ENCODE results near the gene RPL27A.

The RPL27A gene

DNA sequence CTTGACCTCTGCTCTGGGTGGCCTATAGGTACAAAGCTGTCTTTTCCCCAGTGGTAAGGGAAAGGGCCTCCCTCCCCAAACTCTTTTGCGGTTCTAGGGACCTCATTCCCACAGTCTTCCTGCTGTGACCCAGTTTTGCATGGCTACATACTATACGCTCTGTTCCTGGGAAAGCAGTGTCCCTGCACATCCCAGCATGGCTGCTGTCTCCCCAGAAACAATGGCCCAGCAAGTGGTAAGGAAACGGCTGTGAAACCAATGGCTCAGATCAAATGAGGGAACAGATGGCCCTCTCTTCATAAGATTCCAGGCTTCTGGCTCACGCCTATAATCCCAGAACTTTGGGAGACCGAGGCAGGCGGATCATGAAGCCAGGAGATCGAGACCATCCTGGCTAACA lies 41.1 kb downstream of the RPL27A start:
- Histone ChIP-seq H4K20me1 (ENCODE audit: control insufficient read depth, insufficient read depth, low read depth, low read length) (no peaks in the 10 kb centered on the region), H3K4me3 (ENCODE audit: low read length) (no peak overlapping the region), H3K27ac (ENCODE audit: low read depth, low read length) (no peak overlapping the region), H3K4me1 (ENCODE audit: control insufficient read depth, low read length) (no peaks in the 10 kb centered on the region), H3K36me3 (ENCODE audit: control insufficient read depth, low read length) (no peaks in the 10 kb centered on the region), H3K79me2 (ENCODE audit: control insufficient read depth, low read length) (no peaks in the 10 kb centered on the region), H3K9me3 (ENCODE audit: control insufficient read depth, insufficient read depth, low read length) (no peaks in the 10 kb centered on the region), H3K9me2 (replicated peaks; ENCODE audit: control insufficient read depth, low read length) (no peaks in the 10 kb centered on the region), H3K4me2 (ENCODE audit: low read length) (no peak overlapping the region), H3K27me3 (ENCODE audit: control insufficient read depth, low read length) (peaks cover 13% of the 10 kb centered on the region), H3F3A (ENCODE audit: control insufficient read depth, insufficient read depth) (no peaks in the 10 kb centered on the region)
- TF ChIP-seq, protein P1, sequence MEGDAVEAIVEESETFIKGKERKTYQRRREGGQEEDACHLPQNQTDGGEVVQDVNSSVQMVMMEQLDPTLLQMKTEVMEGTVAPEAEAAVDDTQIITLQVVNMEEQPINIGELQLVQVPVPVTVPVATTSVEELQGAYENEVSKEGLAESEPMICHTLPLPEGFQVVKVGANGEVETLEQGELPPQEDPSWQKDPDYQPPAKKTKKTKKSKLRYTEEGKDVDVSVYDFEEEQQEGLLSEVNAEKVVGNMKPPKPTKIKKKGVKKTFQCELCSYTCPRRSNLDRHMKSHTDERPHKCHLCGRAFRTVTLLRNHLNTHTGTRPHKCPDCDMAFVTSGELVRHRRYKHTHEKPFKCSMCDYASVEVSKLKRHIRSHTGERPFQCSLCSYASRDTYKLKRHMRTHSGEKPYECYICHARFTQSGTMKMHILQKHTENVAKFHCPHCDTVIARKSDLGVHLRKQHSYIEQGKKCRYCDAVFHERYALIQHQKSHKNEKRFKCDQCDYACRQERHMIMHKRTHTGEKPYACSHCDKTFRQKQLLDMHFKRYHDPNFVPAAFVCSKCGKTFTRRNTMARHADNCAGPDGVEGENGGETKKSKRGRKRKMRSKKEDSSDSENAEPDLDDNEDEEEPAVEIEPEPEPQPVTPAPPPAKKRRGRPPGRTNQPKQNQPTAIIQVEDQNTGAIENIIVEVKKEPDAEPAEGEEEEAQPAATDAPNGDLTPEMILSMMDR (IDR thresholded peaks at IDR 0.05; ENCODE audit: low read depth, low read length, poor library complexity, severe bottlenecking): no peak
- TF ChIP-seq EZH2phosphoT487 (IDR thresholded peaks at IDR 0.05; ENCODE audit: borderline replicate concordance, low read length): no peak

DNA sequence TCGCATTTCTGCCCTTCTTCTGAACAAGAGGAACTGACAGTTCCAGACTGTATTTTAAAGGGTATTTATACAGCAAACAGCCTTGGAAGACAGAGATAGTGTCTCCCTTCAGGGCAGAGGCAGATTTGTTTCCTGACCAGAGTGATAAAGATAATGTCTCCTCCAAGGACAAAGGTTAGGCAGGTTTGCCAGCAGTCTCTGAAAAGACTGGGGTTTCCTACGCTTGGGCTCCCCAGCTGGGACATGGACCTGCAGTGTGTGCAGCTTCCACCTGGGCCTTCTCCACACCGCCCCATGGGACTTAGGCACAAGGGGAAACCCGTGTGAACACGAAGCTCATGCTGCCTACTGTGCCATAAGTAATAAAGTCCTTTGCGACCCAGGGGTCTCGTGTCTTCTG lies 42.1 kb downstream of the RPL27A start:
- no peak for TF ChIP-seq EZH2phosphoT487 (IDR thresholded peaks at IDR 0.05; ENCODE audit: borderline replicate concordance, low read length)
- TF ChIP-seq, protein P1 (IDR thresholded peaks at IDR 0.05; ENCODE audit: low read depth, low read length, poor library complexity, severe bottlenecking): no peak
- peaks cover 7% of the 10 kb centered on the region for H3K27me3 ChIP-seq (ENCODE audit: control insufficient read depth, low read length)
- H3K79me2 ChIP-seq (ENCODE audit: control insufficient read depth, low read length): no peaks in the 10 kb centered on the region
- no peak overlapping the region for H3K4me3 ChIP-seq (ENCODE audit: low read length)
- no peaks in the 10 kb centered on the region for H4K20me1 ChIP-seq (ENCODE audit: control insufficient read depth, insufficient read depth, low read depth, low read length)
- no peaks in the 10 kb centered on the region for H3K9me2 ChIP-seq (replicated peaks; ENCODE audit: control insufficient read depth, low read length)
- no peak overlapping the region for H3K27ac ChIP-seq (ENCODE audit: low read depth, low read length)
- H3F3A ChIP-seq (ENCODE audit: control insufficient read depth, insufficient read depth): no peaks in the 10 kb centered on the region
- no peaks in the 10 kb centered on the region for H3K4me1 ChIP-seq (ENCODE audit: control insufficient read depth, low read length)
- no peak overlapping the region for H3K4me2 ChIP-seq (ENCODE audit: low read length)
- H3K36me3 ChIP-seq (ENCODE audit: control insufficient read depth, low read length): no peaks in the 10 kb centered on the region
- no peaks in the 10 kb centered on the region for H3K9me3 ChIP-seq (ENCODE audit: control insufficient read depth, insufficient read depth, low read length)

DNA sequence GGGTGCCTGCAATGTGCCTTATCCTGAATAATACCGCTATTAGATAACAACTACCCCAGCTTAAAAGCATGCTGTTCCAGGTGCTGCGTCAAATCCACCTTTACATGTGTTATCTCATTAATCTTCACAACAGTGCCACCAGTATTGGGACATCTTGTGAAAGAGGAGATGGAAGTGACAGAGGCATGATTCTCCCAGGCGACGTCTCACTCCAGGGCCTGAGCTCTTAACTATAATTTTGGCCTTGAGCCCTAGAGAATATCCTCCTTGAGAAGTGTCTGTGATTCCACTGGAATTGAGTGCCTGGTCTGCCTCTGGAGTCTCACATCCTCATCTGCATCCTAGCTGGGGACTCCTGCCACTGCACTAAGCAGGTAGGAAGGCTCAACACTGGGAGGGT lies 43.8 kb downstream of the RPL27A start:
- TF ChIP-seq, protein P1 (IDR thresholded peaks at IDR 0.05; ENCODE audit: low read depth, low read length, poor library complexity, severe bottlenecking): no peak
- no peak for TF ChIP-seq EZH2phosphoT487 (IDR thresholded peaks at IDR 0.05; ENCODE audit: borderline replicate concordance, low read length)
- no peaks in the 10 kb centered on the region for H3K9me2 ChIP-seq (replicated peaks; ENCODE audit: control insufficient read depth, low read length)
- H3K4me2 ChIP-seq (ENCODE audit: low read length): no peak overlapping the region
- H3F3A ChIP-seq (ENCODE audit: control insufficient read depth, insufficient read depth): no peaks in the 10 kb centered on the region
- no peaks in the 10 kb centered on the region for H3K9me3 ChIP-seq (ENCODE audit: control insufficient read depth, insufficient read depth, low read length)
- H4K20me1 ChIP-seq (ENCODE audit: control insufficient read depth, insufficient read depth, low read depth, low read length): no peaks in the 10 kb centered on the region
- no peaks in the 10 kb centered on the region for H3K36me3 ChIP-seq (ENCODE audit: control insufficient read depth, low read length)
- H3K4me3 ChIP-seq (ENCODE audit: low read length): no peak overlapping the region
- H3K27ac ChIP-seq (ENCODE audit: low read depth, low read length): no peak overlapping the region
- H3K27me3 ChIP-seq (ENCODE audit: control insufficient read depth, low read length): peaks cover 2% of the 10 kb centered on the region
- peaks cover 2% of the 10 kb centered on the region for H3K4me1 ChIP-seq (ENCODE audit: control insufficient read depth, low read length)
- H3K79me2 ChIP-seq (ENCODE audit: control insufficient read depth, low read length): no peaks in the 10 kb centered on the region

DNA sequence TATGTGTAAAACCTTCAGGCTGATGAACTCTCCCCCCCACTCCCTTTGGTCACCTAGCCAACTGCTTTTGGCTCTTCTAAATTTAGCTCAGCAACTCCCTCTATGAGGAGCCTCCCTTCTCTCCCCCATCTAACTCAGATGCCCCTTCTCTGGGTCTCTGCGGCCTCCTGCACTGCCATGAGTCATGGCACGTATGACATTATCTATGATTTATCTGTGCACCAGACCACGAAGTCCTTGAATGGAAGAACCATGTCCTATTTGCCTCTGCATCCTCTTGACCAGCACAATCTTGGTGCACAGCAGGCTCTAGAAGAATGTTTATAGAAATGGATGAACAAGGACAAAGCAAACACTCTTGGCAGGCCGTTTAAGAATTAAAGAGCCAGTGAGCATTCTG lies 46.0 kb downstream of the RPL27A start:
- H3K4me2 ChIP-seq (ENCODE audit: low read length): no peak overlapping the region
- no peak for TF ChIP-seq EZH2phosphoT487 (IDR thresholded peaks at IDR 0.05; ENCODE audit: borderline replicate concordance, low read length)
- TF ChIP-seq, protein P1 (IDR thresholded peaks at IDR 0.05; ENCODE audit: low read depth, low read length, poor library complexity, severe bottlenecking): no peak
- no peaks in the 10 kb centered on the region for H4K20me1 ChIP-seq (ENCODE audit: control insufficient read depth, insufficient read depth, low read depth, low read length)
- no peaks in the 10 kb centered on the region for H3K36me3 ChIP-seq (ENCODE audit: control insufficient read depth, low read length)
- no peaks in the 10 kb centered on the region for H3K9me3 ChIP-seq (ENCODE audit: control insufficient read depth, insufficient read depth, low read length)
- H3K4me3 ChIP-seq (ENCODE audit: low read length): no peak overlapping the region
- no peaks in the 10 kb centered on the region for H3K9me2 ChIP-seq (replicated peaks; ENCODE audit: control insufficient read depth, low read length)
- no peaks in the 10 kb centered on the region for H3K79me2 ChIP-seq (ENCODE audit: control insufficient read depth, low read length)
- peaks cover 19% of the 10 kb centered on the region for H3K4me1 ChIP-seq (ENCODE audit: control insufficient read depth, low read length)
- H3K27ac ChIP-seq (ENCODE audit: low read depth, low read length): no peak overlapping the region
- no peaks in the 10 kb centered on the region for H3F3A ChIP-seq (ENCODE audit: control insufficient read depth, insufficient read depth)
- no peaks in the 10 kb centered on the region; the same call in 1 of the 2 replicates for H3K27me3 ChIP-seq (ENCODE audit: control insufficient read depth, low read length)
